Activated gamma-delta T cell treated with anti-CD3 and anti-CD28 coated beads, Interleukin-2, amount 50 U/mL, for 16 hours (primary cell): ENCODE measurements around the gene SNIP1.
"Not testable (repeated sequence)": the region's sequence is repeated elsewhere in the genome, so short reads cannot be mapped to it uniquely, and the experiment has no call there.

Experiments used
- DNase-seq: peaks from one replicate; pipeline ENCODE4 v3.0.0-alpha.2; 2020; ENCODE audit warnings: low read depth

The SNIP1 gene

DNA sequence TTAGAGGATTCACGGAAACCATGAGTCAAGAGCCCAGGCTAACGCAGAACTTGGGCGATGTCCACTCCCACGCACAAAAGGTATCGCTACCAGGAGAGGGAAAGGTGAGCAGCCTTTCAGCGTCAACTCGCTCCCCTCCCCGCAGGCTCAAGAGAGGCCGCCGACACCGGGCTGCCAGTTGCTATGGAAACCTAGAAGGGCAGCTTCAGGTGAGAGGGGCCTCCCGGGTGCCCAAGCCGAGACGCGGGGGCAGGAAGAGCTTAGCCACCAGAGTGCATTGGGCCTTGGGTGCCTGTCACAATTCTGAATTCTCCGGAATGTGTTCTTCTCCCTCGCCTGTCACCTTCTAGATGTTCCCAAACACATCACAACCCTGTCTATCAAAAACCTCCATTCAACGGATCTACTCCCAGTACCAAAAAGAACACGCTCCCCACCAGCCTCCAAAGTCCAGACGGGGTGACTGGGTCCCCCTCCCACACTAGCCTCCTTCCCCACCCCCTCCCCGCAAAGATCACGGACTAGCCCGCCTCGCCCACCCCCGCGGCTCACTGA, 40.2 kb downstream of the SNIP1 start:
- peak; percentile 38 for DNase-seq

DNA sequence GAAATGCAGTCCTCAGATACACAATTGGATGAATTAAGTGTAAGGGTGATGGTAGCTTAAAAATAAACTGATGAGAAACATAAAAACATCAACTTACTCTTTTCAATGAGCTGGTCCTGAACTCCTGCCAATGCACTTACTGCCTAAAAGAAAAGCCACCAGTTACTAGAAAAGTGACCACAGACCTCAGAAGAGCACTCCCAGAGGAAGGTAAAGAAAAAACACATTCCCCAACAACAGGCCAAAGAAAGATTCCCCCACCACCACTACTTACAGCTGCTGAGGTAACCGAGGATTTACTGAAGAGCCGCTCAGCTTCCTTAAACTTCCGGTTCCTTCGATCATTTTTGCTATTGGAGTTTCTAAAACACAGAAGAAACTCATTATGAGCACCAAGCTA, 44.9 kb downstream of the SNIP1 start:
- no peak for DNase-seq

DNA sequence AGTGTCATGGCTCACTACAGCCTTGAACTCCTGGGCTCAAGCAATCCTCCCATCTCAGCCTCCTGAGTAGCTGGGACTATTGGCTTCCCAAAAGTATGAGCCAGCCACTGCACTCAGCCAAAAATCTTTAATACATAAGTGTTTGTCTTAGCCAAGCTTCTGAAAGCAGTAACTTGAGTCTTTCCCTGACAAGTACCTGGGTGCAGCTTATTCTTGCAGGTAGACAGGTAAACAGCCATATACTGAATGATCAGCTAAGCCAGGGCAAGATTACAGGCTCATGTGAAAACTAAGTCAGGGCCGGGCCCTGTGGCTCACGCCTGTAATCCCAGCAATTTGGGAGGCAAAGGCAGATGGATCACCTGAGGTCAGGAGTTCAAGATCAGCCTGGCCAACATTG, 47.4 kb downstream of the SNIP1 start:
- DNase-seq: no peak

DNA sequence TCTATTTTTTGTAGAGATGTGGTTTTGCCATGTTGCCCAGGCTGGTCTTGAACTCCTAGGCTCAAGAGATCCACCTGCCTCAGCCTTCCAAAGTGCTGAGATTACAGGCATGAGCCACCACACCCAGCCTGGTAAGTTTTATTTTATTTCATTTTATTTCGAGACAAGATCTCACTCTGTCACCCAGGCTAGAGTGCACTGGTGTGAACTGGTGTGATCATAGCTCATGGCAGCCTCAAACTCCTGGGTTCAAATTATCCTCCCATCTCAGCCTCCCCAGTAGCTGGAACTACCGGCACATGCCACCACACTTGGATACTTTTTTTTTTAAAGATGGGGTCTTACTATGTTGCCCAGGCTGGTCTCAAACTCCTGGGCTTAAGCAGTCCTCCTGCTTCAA, 51.3 kb downstream of the SNIP1 start:
- DNase-seq: not testable (repeated sequence)

DNA sequence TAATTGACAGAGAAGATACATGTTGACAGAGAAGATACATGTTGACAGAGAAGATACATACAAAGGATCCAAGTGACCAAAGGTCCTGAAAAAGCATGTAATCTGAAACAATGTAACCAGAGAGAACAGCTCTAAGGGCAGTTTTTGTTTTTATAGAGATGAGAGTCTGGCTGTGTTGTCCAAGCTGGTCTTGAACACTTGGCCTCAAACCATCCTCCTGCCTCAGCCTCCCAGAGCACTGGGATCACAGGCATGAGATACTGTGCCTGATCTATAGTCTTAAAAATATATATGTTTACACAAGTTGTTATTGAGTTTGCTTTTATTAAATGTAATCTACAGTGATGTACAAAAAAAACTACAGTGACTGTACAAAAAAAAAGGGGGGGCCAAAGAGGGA, 52.0 kb downstream of the SNIP1 start:
- DNase-seq: no peak

DNA sequence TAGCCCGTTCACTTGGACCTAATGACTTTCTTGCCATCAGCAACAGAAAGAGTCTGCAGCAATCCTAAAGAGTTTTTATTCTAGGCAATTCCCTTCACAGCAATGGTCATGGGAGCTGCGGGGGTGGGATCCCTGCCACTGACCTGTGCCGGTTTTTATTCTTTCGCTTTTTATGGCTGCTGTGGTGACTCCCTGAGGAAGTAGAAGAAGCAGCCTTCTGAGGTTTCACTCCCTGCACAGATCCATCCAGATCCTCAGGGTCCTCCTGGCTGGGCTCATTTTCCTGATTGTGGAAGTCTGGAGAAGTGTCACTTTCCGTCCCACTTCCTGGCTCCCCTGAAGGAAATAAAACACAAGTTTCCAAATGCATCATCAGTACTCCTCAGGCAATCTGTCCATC, 52.4 kb downstream of the SNIP1 start:
- DNase-seq: no peak

DNA sequence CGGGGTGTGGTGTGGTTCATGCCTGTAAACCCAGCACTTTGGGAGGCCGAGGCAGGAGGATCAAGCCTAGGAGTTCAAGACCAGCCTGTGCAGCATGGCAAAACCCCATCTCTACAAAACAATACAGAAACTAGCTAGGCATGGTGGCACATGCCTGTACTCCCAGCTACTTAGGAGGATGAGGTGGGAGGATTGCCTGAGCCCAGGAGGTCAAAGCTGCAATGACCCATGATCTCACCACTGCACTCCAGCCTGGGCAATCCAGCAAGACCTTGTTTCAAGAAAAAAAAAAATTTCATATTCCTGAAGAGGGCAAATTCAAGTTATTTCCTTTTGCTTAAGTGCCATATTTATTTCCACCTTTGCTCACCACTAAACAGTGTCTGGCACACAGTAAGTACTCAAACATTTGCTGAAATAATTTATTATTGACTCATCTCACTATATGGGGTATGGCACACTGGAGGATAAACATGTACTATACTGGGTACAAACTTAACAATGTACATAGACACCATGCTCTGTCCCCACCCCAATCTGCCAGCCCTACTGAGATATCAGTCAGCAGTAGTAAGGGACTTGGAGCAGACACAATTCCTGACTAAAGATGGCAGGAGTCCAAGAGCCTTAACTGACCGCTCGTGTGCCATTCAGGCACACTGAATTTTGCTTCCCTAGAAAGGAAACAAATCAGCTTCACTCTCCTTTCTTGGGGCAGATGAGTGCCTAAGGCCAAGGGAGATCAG, 55.0 kb downstream of the SNIP1 start:
- no peak for DNase-seq

DNA sequence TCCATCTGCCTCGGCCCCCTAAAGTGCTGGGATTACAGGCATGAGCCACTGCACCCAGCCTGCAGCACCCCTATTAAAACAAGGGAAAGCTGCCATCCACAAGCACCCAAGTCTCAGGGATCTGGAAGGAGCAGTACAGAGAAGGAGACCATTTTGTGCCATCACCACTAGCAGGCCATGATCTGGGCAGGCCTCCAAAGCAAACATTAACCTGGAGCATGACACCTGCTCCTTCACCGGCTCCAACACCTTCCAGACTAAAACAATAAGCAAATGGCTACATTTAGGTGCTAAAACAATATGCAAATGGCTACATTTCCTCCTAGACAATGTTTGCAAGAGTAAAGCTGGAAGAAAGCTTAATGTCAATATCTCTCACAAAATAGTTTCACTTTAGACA, 56.3 kb downstream of the SNIP1 start:
- DNase-seq: no peak

DNA sequence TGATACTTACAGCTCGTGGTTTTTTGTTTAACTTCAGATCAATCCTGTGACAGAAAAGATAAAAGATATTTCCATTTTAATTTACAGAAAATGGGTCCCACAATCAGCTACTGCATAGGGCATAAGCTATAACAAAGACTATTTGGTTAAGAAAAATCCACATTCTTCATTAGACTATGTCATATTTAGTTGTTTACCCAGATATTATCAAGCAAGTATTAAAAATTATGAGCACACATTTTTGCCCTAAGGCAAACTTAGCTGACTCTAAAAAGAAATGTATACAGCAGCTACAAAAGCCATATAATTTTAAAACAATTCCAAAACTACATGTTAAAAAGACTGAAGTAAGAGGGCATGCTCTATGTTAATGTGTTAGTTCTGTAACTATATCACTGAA, 58.2 kb downstream of the SNIP1 start:
- no peak for DNase-seq

DNA sequence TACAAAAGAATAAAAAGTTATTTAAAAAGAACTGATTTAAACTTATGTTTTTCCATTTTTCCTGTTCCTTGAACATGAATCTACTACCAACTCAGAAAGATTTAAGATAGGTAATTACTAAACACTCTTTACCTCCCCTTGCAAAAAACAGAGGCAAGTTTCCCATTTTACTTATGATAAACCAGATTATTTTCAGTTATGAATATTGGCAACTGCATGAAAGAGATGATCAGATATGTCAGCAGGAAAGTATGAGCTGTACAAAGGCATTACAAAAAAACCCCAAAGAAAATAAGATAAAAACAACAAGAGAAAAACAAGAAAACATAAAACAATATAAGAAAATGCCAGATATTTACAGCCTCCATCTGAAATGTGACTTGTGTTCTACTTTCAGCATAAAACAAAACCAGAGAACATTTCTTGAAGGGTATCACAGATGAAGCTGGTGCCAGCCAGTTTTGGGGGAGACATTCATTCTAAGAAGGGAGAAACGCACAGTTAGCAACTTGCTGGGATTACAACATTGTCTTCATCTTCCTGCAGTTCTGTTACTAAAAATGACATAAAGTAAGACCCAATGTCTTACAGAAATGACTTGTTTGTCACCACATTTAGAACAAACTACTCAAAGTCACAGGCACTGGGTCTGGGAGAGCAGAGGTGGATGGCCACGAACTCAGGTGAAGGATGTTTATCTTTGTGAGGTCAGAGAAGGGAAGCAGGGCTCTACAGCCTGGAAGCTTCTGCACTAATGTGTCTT, 60.6 kb downstream of the SNIP1 start:
- DNase-seq: no peak

DNA sequence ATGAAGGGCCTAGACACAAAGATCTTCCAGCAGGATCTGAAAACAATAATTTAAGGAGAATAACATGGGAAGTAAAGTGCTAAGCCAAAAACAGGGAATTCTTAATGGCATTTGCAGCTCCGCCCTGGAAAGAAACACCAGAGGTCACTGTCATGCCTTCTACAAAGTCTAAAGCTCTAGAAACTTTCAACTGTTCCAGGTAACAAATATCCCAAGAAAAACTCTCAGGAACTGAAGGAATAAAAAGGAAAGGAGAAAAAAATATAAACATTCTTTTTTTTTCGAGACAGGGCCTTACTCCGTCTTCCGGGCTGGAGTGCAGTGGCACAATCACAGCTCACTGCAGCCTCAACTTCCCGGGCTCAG, 66.5 kb downstream of the SNIP1 start:
- DNase-seq: no peak

DNA sequence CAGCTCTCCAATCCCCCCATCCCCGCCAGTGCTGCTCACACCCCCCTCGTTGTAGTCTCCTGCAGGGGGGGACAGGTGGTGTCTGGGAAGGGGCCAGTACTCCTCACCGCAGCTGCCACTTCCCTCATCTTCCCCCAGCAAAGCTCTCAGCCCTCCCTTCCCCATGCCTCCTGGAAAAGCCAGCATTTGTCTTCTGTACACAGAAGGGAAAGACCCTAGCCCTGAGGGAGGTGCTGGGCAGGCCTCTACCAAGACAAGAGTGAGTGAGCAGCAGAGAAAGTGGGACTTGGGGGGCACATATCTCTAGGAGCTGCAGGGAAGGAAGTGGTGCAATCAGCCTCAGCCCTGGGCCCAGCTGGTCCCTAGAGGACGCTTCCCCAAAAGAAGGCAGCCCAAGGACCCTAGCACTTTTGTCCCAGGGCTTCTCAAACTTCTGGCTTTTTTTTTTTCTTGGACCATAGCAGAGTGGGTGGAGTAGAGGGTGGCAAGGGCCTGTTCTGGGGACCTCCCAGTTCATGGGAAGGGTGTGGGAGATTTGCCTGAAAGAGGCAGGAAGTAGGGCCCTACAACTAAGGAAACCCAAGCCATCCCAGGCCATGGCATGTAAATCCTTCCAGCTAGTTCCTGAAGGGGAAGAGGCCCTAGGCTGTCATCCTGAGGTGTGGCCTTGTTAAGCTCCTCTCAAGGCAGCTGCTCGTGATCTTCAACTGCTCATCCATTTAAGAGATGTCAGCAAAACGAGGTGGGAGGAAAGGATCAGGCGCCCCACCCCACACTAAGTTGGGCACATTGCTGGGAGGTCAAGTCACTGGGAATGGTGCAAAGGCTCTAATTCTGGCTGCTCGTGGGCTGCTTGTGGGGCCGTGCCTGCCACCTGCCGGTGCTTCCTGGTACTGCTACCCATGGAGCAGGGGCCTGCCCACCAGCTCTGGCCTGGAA, 67.1 kb downstream of the SNIP1 start:
- DNase-seq: peak; percentile 74

DNA sequence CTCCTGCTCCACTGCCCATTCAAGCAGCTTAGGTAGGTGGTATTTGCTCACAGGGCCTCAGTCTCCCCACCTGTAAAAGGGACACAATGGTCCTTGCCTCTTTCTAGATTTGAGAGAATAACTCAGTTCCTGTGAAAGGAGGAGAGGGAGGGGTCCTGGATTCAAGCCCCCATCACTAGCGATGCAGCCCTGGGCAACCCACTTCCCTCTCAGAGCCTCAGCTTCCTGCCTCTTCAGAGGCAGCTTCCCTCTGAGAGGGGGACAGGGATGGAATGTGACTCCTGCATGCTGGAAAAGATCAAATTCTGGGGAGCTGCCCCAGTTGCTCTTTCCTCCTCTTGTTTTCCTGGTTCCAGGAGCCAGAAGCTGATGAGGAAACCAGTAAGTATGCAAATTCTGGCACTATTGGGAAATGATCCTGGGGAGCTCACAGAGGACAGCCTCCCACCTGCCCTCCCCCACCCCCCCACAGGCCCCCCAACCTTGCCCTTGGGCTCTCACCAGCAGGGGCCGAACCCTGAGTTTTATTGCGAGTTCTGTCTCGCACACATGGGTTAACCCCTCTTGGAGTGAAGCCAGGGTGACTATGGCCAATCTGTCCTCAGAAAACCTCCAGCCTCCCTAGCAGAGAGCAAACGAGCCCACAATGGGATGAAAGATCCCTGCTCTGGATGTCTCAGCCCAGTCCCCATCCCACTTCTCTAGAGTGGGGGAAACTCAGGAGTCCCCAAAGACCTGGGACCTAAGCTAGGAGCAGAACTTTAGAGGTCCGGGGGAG, 68.0 kb downstream of the SNIP1 start:
- no peak for DNase-seq
